NCI-H187 treated with DMSO at 0.1 percent for 48 hours (cell line): Measurements from ENCODE around the gene KLK12.
A peak's percentile ranks its signal among the peaks of the same experiment; 100 is the strongest.

Source experiments
- DNase-seq: peaks from one replicate; lab custom pipeline; 2025; lab: John Stamatoyannopoulos, UW

KLK12 gene

GRCh38 chr19:51047031-51047335, 12.2 kb upstream of the KLK12 start:
- DNase-seq = no peak

- DNase-seq = no peak
Measured at GRCh38 chr19:51044327-51044726, 9.5 kb upstream of the KLK12 start.

- DNase-seq = no peak
Measured at GRCh38 chr19:51043497-51043896, 8.7 kb upstream of the KLK12 start.

- no peak for DNase-seq
Measured at GRCh38 chr19:51040151-51040550, 5.3 kb upstream of the KLK12 start.

GRCh38 chr19:51036519-51036918, 1.7 kb upstream of the KLK12 start:
- DNase-seq = no peak

- DNase-seq = no peak
Measured at GRCh38 chr19:51031880-51032225, 2.9 kb downstream of the KLK12 start.

- DNase-seq = no peak
Measured at GRCh38 chr19:51031220-51031879, 3.5 kb downstream of the KLK12 start.

GRCh38 chr19:51030631-51031030, 4.2 kb downstream of the KLK12 start:
- no peak for DNase-seq

- no peak for DNase-seq
Measured at GRCh38 chr19:51029718-51030117, 5.1 kb downstream of the KLK12 start.

- no peak for DNase-seq
Measured at GRCh38 chr19:51027873-51028272, 6.9 kb downstream of the KLK12 start.

GRCh38 chr19:51027126-51027806, 7.5 kb downstream of the KLK12 start:
- DNase-seq = no peak

- DNase-seq = no peak
Measured at GRCh38 chr19:51026554-51026831, 8.3 kb downstream of the KLK12 start, which contains the start of gene KLK11. Gene KLK11, minus strand, starts transcription at chr19:51026616. Its CDS starts 985 bp downstream, at chr19:51025631.

- DNase-seq = no peak
Measured at GRCh38 chr19:51025809-51026553, 8.8 kb downstream of the KLK12 start.

GRCh38 chr19:51025401-51025800, 9.4 kb downstream of the KLK12 start:
- DNase-seq = no peak

- peak; percentile 85 for DNase-seq
Measured at GRCh38 chr19:51024924-51025323, 9.9 kb downstream of the KLK12 start.

- DNase-seq = no peak
Measured at GRCh38 chr19:51023946-51024345, 10.9 kb downstream of the KLK12 start.

GRCh38 chr19:51022526-51022925, 12.3 kb downstream of the KLK12 start:
- DNase-seq = no peak

GRCh38 chr19:51020988-51021651, 13.7 kb downstream of the KLK12 start:
- peak; percentile 22 for DNase-seq

GRCh38 chr19:51019544-51019925, 15.3 kb downstream of the KLK12 start, which contains the start of gene KLK10:
Gene KLK10, minus strand, starts transcription at chr19:51019709. Its CDS starts 579 bp downstream, at chr19:51019130.
- DNase-seq = no peak

GRCh38 chr19:51018745-51019543, 15.9 kb downstream of the KLK12 start:
- no peak for DNase-seq

- DNase-seq = no peak
Measured at GRCh38 chr19:51016798-51017683, 17.8 kb downstream of the KLK12 start.
